ENCODE results near the gene C8G. TPM values are rescaled to one million over a fixed set of nuclear protein-coding genes. Genes with fewer than 3 reads are reported as not detected.
A peak's percentile ranks its signal among the peaks of the same experiment; 100 is the strongest.

The C8G gene
- total RNA-seq, 1 experiment from 2014 or later: 0.85 TPM

DNA sequence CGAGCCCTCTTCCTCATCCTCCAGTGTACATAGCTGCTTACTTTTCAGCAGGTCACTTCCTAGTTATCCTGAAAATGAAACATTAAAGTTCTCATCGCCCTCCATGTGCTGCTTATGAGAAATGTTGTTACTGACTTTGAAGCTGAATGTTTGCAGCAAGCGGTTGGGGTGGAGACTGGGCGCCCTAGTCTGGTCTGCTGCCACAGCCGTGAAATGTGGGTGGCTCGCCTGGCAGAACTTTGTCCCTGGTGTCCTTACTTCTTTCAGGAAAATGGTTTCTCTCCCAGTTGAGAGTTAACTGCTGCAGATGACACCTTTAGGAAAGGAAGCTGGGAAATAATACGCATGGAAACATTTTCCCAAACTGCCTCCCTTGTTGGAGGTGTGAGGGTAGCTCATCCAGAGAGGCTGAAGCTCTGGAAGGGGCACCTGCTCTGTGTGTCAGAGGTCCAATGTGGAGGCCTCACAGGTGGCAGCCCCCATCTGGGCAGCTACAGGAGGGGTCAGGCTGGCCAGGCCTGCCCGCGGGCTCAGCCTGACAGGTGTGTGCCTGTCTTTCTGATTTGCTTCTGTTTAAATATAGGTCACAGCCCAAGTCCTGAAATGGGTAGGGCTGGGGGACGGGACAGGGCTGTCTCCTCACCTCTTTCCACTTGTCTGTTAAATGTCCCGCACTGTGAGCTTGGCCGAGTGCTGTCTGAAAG lies 34.7 kb upstream of the C8G start:
- TF ChIP-seq, protein P1, sequence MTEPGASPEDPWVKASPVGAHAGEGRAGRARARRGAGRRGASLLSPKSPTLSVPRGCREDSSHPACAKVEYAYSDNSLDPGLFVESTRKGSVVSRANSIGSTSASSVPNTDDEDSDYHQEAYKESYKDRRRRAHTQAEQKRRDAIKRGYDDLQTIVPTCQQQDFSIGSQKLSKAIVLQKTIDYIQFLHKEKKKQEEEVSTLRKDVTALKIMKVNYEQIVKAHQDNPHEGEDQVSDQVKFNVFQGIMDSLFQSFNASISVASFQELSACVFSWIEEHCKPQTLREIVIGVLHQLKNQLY (CRISPR knock-in tag; IDR thresholded peaks at IDR 0.05): no peak
- TF ChIP-seq, protein P2, sequence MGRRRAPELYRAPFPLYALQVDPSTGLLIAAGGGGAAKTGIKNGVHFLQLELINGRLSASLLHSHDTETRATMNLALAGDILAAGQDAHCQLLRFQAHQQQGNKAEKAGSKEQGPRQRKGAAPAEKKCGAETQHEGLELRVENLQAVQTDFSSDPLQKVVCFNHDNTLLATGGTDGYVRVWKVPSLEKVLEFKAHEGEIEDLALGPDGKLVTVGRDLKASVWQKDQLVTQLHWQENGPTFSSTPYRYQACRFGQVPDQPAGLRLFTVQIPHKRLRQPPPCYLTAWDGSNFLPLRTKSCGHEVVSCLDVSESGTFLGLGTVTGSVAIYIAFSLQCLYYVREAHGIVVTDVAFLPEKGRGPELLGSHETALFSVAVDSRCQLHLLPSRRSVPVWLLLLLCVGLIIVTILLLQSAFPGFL (CRISPR knock-in tag; IDR thresholded peaks at IDR 0.05; ENCODE audit: borderline replicate concordance): no peak
- no peak for TF ChIP-seq ZNF396 (CRISPR knock-in tag; IDR thresholded peaks at IDR 0.05; ENCODE audit: borderline replicate concordance)
- TF ChIP-seq ZNF219 (CRISPR knock-in tag; IDR thresholded peaks at IDR 0.05; ENCODE audit: borderline replicate concordance): no peak
- TF ChIP-seq TEAD1 (CRISPR knock-in tag; IDR thresholded peaks at IDR 0.05): no peak
- TF ChIP-seq ZNF232 (CRISPR knock-in tag; IDR thresholded peaks at IDR 0.05): no peak
- TF ChIP-seq TCF7 (CRISPR knock-in tag; IDR thresholded peaks at IDR 0.05; ENCODE audit: low read depth): no peak
- TF ChIP-seq SOX15 (CRISPR knock-in tag; IDR thresholded peaks at IDR 0.05): no peak
- TF ChIP-seq, protein P3, sequence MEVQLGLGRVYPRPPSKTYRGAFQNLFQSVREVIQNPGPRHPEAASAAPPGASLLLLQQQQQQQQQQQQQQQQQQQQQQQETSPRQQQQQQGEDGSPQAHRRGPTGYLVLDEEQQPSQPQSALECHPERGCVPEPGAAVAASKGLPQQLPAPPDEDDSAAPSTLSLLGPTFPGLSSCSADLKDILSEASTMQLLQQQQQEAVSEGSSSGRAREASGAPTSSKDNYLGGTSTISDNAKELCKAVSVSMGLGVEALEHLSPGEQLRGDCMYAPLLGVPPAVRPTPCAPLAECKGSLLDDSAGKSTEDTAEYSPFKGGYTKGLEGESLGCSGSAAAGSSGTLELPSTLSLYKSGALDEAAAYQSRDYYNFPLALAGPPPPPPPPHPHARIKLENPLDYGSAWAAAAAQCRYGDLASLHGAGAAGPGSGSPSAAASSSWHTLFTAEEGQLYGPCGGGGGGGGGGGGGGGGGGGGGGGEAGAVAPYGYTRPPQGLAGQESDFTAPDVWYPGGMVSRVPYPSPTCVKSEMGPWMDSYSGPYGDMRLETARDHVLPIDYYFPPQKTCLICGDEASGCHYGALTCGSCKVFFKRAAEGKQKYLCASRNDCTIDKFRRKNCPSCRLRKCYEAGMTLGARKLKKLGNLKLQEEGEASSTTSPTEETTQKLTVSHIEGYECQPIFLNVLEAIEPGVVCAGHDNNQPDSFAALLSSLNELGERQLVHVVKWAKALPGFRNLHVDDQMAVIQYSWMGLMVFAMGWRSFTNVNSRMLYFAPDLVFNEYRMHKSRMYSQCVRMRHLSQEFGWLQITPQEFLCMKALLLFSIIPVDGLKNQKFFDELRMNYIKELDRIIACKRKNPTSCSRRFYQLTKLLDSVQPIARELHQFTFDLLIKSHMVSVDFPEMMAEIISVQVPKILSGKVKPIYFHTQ (CRISPR knock-in tag; IDR thresholded peaks at IDR 0.05): no peak
- TF ChIP-seq, protein P4, sequence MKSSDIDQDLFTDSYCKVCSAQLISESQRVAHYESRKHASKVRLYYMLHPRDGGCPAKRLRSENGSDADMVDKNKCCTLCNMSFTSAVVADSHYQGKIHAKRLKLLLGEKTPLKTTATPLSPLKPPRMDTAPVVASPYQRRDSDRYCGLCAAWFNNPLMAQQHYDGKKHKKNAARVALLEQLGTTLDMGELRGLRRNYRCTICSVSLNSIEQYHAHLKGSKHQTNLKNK (CRISPR knock-in tag; IDR thresholded peaks at IDR 0.05): no peak
- TF ChIP-seq ESRRA (CRISPR knock-in tag; IDR thresholded peaks at IDR 0.05; ENCODE audit: borderline replicate concordance): no peak
- TF ChIP-seq SP1 (CRISPR knock-in tag; conservative IDR thresholded peaks at IDR 0.05): no peak
- TF ChIP-seq, protein P5, sequence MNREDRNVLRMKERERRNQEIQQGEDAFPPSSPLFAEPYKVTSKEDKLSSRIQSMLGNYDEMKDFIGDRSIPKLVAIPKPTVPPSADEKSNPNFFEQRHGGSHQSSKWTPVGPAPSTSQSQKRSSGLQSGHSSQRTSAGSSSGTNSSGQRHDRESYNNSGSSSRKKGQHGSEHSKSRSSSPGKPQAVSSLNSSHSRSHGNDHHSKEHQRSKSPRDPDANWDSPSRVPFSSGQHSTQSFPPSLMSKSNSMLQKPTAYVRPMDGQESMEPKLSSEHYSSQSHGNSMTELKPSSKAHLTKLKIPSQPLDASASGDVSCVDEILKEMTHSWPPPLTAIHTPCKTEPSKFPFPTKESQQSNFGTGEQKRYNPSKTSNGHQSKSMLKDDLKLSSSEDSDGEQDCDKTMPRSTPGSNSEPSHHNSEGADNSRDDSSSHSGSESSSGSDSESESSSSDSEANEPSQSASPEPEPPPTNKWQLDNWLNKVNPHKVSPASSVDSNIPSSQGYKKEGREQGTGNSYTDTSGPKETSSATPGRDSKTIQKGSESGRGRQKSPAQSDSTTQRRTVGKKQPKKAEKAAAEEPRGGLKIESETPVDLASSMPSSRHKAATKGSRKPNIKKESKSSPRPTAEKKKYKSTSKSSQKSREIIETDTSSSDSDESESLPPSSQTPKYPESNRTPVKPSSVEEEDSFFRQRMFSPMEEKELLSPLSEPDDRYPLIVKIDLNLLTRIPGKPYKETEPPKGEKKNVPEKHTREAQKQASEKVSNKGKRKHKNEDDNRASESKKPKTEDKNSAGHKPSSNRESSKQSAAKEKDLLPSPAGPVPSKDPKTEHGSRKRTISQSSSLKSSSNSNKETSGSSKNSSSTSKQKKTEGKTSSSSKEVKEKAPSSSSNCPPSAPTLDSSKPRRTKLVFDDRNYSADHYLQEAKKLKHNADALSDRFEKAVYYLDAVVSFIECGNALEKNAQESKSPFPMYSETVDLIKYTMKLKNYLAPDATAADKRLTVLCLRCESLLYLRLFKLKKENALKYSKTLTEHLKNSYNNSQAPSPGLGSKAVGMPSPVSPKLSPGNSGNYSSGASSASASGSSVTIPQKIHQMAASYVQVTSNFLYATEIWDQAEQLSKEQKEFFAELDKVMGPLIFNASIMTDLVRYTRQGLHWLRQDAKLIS (CRISPR knock-in tag; IDR thresholded peaks at IDR 0.05; ENCODE audit: borderline replicate concordance): no peak
- no peak for TF ChIP-seq JAZF1 (CRISPR knock-in tag; IDR thresholded peaks at IDR 0.05)
- no peak for TF ChIP-seq FOXK1 (CRISPR knock-in tag; IDR thresholded peaks at IDR 0.05)
- TF ChIP-seq FOXP1 (CRISPR knock-in tag; IDR thresholded peaks at IDR 0.05; ENCODE audit: borderline replicate concordance): no peak
- DNase-seq (ENCODE audit: low spot score) (no peak), ATAC-seq (no peak)
- H3K9me3 Mint-ChIP-seq: no peaks in the 10 kb centered on the region
- no peaks in the 10 kb centered on the region for H3K27me3 Mint-ChIP-seq (ENCODE audit: low read depth)
- H3K36me3 Mint-ChIP-seq: peaks cover 42% of the 10 kb centered on the region
- no peak overlapping the region for H3K27ac Mint-ChIP-seq
- no peaks in the 10 kb centered on the region for H3K4me1 Mint-ChIP-seq
- H3K4me3 Mint-ChIP-seq: no peak overlapping the region
- CTCF ChIA-PET: interaction anchor here (0.6 kb wide), 1 partner anchor 125 kb away, joined by 3 read pairs; no protein-coding TSS in a partner anchor
- POLR2A ChIA-PET: no interaction called here

DNA sequence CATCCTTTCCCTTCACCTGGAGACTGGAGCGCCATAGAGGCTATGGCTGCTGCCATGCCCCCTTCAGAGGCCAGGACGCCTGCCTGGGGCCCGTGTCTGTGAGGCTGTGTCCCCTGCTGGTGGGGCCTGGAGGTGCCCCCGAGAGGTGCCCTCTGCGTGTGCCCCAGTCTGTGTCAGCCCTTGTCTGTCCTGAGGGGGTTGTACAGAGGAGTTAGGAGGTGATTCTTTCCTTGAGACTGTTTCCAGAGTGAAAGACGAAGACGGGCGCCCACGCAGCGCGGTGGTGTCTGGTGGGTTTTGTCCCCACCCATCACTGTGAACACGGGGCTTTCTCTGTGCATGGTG lies 34.2 kb upstream of the C8G start:
- POLR2A ChIA-PET: no interaction called here
- Mint-ChIP-seq H3K36me3 (peaks cover 44% of the 10 kb centered on the region), H3K4me1 (no peaks in the 10 kb centered on the region), H3K27me3 (ENCODE audit: low read depth) (no peaks in the 10 kb centered on the region), H3K9me3 (no peaks in the 10 kb centered on the region), H3K27ac (no peak overlapping the region), H3K4me3 (no peak overlapping the region)
- CTCF ChIA-PET: interaction anchor here (0.6 kb wide), 1 partner anchor 125 kb away, joined by 3 read pairs; no protein-coding TSS in a partner anchor
- ATAC-seq (peak; percentile 55), DNase-seq (ENCODE audit: low spot score) (no peak)
- TF ChIP-seq ZNF671 (CRISPR knock-in tag; IDR thresholded peaks at IDR 0.05) (no peak), TP53 (CRISPR knock-in tag; IDR thresholded peaks at IDR 0.05) (no peak), ZNF396 (CRISPR knock-in tag; IDR thresholded peaks at IDR 0.05; ENCODE audit: borderline replicate concordance) (no peak)
- TF ChIP-seq, protein P6, sequence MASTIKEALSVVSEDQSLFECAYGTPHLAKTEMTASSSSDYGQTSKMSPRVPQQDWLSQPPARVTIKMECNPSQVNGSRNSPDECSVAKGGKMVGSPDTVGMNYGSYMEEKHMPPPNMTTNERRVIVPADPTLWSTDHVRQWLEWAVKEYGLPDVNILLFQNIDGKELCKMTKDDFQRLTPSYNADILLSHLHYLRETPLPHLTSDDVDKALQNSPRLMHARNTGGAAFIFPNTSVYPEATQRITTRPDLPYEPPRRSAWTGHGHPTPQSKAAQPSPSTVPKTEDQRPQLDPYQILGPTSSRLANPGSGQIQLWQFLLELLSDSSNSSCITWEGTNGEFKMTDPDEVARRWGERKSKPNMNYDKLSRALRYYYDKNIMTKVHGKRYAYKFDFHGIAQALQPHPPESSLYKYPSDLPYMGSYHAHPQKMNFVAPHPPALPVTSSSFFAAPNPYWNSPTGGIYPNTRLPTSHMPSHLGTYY (CRISPR knock-in tag; IDR thresholded peaks at IDR 0.05): no peak
- TF ChIP-seq, protein P2 (CRISPR knock-in tag; IDR thresholded peaks at IDR 0.05; ENCODE audit: borderline replicate concordance): no peak
- TF ChIP-seq, protein P7, sequence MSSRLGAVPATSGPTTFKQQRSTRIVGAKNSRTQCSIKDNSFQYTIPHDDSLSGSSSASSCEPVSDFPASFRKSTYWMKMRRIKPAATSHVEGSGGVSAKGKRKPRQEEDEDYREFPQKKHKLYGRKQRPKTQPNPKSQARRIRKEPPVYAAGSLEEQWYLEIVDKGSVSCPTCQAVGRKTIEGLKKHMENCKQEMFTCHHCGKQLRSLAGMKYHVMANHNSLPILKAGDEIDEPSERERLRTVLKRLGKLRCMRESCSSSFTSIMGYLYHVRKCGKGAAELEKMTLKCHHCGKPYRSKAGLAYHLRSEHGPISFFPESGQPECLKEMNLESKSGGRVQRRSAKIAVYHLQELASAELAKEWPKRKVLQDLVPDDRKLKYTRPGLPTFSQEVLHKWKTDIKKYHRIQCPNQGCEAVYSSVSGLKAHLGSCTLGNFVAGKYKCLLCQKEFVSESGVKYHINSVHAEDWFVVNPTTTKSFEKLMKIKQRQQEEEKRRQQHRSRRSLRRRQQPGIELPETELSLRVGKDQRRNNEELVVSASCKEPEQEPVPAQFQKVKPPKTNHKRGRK (CRISPR knock-in tag; IDR thresholded peaks at IDR 0.05; ENCODE audit: borderline replicate concordance): no peak

All from WTC11 (cell line).